Stimulated activated CD8-positive, alpha-beta memory T cell treated with anti-CD3 and anti-CD28 coated beads, Interleukin-12 subunit alpha, Interleukin-12 subunit beta, amount 100 ng/mL, for 1 hour (primary cell): ENCODE results near the gene ZNF398.
A peak's percentile ranks its signal among the peaks of the same experiment; 100 is the strongest.
"Not testable (repeated sequence)": the region's sequence is repeated elsewhere in the genome, so short reads cannot be mapped to it uniquely, and the experiment has no call there.

Experiments used
- DNase-seq: peaks from one replicate; pipeline ENCODE4 v3.0.0-alpha.2; 2020; ENCODE audit warnings: low read depth

The ZNF398 gene

GRCh38 chr7:149197675-149198074, 50.4 kb downstream of the ZNF398 start:
- DNase-seq, result no peak

DNA sequence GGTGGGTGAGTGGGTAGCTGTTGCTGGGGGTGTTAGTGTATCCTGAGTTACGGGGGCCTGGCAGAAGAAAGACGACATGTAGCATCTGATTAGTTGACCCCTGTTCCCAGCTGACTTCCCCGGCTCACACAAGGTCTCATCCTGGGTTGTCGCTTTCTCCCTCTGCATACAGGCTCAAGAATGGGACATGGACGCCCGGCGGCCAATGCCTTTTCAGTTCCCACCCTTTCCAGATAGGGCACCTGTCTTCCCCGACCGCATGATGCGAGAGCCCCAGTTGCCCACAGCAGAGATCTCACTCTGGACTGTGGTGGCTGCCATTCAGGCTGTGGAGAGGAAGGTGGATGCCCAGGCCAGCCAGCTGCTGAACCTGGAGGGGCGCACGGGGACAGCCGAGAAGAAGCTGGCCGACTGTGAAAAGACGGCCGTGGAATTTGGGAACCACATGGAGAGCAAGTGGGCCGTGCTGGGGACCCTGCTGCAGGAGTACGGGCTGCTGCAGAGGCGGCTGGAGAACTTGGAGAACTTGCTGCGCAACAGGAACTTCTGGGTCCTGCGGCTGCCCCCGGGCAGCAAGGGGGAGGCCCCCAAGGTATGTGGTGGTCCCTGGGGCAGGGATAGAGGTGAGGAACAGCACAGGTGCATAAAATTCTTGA, 51.0 kb downstream of the ZNF398 start:
- DNase-seq, result no peak

GRCh38 chr7:149199234-149199995, 52.2 kb downstream of the ZNF398 start:
- DNase-seq, result no peak

GRCh38 chr7:149202831-149203231, 55.6 kb downstream of the ZNF398 start:
- DNase-seq, result no peak

DNA sequence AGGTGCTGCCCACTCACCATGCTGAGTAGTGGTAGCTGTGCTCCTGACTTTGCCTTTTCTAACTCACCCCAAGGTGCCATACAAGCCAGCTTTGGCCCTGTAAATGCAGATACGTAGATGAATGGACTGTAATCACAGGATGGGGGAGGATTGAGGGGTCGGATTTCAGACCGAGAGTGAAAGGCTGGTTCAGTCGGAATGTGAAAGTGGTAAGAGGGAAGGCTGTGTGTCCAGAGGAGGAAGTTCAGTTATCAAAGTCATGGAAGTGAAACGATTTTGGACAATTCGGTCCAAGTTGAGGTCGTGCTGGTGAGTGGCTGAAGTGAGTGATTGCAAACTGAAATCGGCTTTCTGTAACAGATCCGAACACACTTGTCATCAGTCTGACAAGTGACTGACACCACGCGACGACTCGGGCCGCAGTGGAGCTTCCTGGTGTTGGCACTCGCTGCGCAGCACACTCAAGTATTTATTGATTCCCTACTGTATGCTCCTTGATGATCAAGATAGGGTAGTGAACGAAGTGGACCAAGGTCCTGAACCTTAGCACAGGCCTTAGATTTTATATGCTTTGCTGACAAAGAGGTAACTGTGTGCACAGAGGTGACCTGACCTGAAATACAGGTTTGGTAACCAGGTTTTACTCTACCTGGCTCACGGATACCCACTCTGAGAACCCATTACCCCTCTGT, 58.6 kb downstream of the ZNF398 start:
- no peak for DNase-seq

GRCh38 chr7:149207324-149208035, 60.2 kb downstream of the ZNF398 start:
- no peak for DNase-seq

- peak; percentile 40 for DNase-seq
Measured at GRCh38 chr7:149209518-149210269, 62.4 kb downstream of the ZNF398 start.

DNA sequence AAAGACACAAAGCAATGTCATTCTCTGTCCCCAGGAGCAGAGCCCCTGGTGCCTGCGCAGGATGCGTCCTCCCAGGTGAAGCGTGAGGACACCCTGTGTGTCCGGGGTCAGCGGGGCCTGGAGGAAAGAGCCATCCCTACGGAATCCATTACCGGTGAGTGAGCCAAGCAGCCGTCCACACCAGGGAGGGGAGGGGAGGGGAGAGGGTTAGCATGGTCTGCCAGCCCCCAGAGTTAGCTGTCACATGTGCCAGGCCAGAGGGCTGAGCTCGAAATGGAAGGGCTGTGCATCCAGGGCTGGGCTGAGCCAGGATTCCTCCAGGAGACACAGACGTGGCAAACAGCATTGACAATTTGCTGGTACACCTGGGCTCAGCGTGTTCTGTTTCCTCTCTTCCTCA, 63.3 kb downstream of the ZNF398 start:
- no peak for DNase-seq

DNA sequence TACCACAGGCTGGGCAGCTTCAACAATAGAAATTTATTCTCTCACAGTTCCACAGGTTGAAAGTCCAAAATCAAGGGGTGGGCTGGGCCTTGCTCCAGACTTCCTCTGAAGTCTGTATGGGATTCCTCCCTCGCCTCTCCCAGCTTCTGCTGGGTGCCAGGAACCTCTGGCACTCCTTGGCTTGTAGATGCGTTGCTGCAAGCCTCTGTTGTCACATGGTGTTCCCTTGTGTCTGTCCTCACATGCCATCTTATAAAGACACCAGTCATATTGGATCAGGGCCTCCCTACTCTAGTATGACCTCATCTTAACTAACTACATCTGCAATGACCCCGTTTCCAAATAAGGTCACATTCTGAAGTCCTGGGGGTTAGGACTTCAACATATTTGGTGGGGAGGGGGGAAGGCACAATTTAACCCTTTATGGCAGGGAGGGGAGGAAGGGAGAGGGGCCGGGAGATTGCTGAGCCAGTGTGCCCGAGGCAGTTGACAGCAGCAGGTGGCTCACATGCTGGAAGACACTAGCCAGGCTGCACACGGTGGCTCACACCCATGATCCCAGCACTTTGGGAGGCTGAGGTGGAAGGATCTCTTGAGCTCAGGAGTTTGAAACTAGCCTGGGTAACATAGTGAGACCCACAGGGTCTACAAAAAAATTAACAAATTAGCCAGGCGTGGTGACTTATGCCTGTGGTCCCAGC, 66.9 kb downstream of the ZNF398 start:
- no peak for DNase-seq

DNA sequence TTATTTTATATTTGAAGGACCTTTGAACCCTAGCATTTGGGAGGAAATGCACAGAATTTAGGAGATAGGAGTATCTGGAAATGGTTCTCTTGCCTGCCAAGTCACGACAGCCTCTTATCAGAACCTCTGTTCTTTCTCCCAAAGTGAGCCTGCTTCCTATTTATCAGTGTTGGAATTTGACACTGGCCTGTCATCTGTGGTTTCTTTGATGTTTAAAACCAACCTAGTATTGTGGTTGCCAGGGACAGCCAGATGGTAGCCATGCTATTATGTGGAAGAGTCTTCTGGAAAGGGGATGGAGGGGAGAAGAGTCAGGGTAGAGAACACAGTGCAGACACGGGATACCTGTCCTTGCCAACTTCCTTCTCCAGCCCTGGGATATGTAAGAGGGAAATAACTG, 69.1 kb downstream of the ZNF398 start:
- no peak for DNase-seq

- no peak for DNase-seq
Measured at GRCh38 chr7:149217570-149217969, 70.3 kb downstream of the ZNF398 start.

DNA sequence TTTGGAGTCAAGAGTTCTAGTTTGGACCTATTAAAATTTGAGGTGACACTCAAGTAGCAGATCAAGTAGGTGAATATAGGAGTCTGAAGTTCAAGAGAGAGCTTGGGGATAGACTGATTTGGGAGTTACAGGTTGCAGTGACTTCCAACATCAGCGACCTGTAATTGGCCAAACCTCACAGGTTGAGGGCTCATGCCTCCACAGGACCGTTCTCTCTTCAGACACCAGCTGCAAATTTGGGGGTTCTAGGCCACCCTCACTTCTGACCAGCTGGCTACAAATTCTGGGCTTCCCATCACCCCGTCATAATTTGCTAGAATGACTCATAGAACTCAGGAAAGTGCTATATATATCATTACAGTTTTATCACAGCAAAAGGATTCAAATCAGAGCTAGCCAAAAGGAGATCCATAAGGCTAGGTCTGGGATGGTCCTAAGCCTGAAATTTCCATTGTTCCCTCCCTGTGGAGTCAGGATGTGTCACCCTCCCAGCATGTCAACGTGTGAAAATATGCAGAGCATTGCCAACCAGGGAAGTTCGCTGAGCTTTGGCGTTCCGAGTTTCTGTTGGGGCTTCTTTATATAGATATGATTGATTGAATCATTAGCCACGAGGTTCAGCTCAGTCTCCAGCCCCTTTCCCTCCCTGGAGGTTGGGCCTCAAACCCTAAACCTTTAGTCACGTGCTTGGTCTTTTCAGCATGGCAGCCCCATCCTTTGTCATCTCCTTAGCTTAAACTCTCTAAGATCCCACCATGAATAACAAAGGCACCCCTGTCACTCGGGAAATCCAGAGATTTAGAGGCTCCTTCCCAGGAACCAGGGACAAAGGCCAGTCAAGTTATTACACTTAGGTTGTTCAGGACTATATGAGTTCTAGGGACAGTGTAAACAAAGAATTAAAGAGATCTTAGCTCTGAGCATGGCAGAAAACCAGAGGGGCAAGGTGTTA, 71.5 kb downstream of the ZNF398 start:
- DNase-seq, result no peak

GRCh38 chr7:149220534-149220933, 73.3 kb downstream of the ZNF398 start:
- no peak for DNase-seq

- no peak for DNase-seq
Measured at GRCh38 chr7:149223176-149223575, 75.9 kb downstream of the ZNF398 start.

DNA sequence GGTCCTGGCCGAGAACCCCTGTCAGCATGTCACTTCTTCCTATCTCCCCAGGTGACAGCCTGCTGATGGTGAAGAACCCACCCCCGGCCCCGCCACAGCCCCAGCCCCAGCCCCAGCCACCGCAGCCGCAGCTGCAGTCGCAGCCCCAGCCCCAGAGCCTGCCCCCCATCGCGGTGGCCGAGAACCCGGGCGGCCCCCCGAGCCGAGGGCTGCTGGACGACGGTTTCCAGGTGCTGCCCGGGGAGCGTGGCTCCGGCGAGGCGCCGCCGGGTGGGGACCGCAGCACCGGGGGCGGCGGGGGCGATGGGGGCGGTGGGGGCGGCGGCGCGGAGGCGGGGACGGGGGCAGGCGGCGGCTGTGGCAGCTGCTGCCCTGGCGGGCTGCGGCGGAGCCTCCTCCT, 76.5 kb downstream of the ZNF398 start:
- no peak for DNase-seq

DNA sequence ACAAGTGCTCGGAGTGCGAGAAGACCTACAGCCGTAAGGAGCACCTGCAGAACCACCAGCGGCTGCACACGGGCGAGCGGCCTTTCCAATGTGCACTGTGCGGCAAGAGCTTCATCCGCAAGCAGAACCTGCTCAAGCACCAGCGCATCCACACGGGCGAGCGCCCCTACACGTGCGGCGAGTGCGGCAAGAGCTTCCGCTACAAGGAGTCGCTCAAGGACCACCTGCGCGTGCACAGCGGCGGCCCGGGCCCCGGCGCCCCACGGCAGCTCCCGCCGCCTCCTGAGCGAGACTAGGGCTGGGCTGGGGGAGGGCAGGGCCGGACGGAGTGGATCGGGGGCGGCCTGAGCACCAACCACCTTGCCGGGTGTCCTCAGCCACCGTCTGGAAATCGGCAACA, 77.1 kb downstream of the ZNF398 start:
- DNase-seq, result no peak

DNA sequence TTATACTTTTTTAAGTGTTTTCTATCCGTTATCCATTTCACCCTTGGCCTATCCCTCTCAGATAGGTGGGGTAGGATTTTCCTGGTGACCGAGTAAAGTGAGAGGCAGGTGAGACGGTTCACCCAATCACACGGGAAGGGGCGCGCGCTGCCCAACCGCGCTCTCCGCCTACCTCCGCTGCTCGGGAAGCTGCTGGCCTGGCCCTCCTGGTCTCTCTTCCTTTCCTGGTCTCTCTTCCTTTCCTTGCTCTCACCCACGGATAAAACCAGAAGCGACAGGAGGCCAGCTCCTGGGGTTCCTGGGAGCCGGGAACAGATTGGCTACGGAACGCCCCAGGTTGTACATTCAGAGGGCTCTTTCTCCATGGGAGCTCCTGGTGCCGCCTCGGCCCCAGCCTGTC, 77.9 kb downstream of the ZNF398 start:
- no peak for DNase-seq

GRCh38 chr7:149225656-149226055, 78.4 kb downstream of the ZNF398 start:
- DNase-seq, result no peak

- not testable (repeated sequence) for DNase-seq
Measured at GRCh38 chr7:149226366-149226765, 79.1 kb downstream of the ZNF398 start.
